Dendritic cell treated with granulocyte-macrophage colony-stimulating factor and Interleukin-4, amounts not matched to agents 40 ng/mL and 50 ng/mL, for 4 days (primary cell): ENCODE data around the gene PXMP2.
"Not testable (repeated sequence)": the region's sequence is repeated elsewhere in the genome, so short reads cannot be mapped to it uniquely, and the experiment has no call there.

Experiments used
- H3K27ac Mint-ChIP-seq: one replicate; pipeline ENCODE4 v1.8.0; 2022; ENCODE audit warnings: mild to moderate bottlenecking, mixed read lengths
- H3K27me3 Mint-ChIP-seq: one replicate; pipeline ENCODE4 v1.8.0; 2022; ENCODE audit warnings: mild to moderate bottlenecking, mixed read lengths
- H3K36me3 Mint-ChIP-seq: one replicate; pipeline ENCODE4 v1.8.0; 2022; ENCODE audit warnings: low read depth, mixed read lengths
- H3K4me1 Mint-ChIP-seq: one replicate; pipeline ENCODE4 v1.8.0; 2022; ENCODE audit warnings: low read depth, mixed read lengths
- H3K4me3 Mint-ChIP-seq: one replicate; pipeline ENCODE4 v1.8.0; 2022; ENCODE audit warnings: mild to moderate bottlenecking, moderate library complexity, mixed read lengths
- H3K9me3 Mint-ChIP-seq: one replicate; pipeline ENCODE4 v1.8.0; 2022; ENCODE audit warnings: mixed read lengths
- intact Hi-C: fragments of 100-400 bp; cut with micrococcal nuclease; formaldehyde crosslinking; loops from one replicate; pipeline ENCODE4 v1.15.0; 2022

PXMP2 gene

GRCh38 chr12:132748319-132748718, 60.9 kb downstream of the PXMP2 start:
- Mint-ChIP-seq H3K4me3 (no peak overlapping the region), H3K9me3 (no peaks in the 10 kb centered on the region)

GRCh38 chr12:132753670-132754069, 66.3 kb downstream of the PXMP2 start:
- intact Hi-C loops, H3K27ac Mint-ChIP-seq, H3K9me3 Mint-ChIP-seq, H3K4me3 Mint-ChIP-seq, H3K27me3 Mint-ChIP-seq, H3K4me1 Mint-ChIP-seq: not testable (repeated sequence)
- H3K36me3 Mint-ChIP-seq: peaks cover 99% of the 10 kb centered on the region

More at GRCh38 chr12:132748319-132748718, 60.9 kb downstream of the PXMP2 start:
- intact Hi-C loops: no loop called here
- Mint-ChIP-seq H3K27ac (no peak overlapping the region), H3K27me3 (no peaks in the 10 kb centered on the region), H3K36me3 (peaks cover 100% of the 10 kb centered on the region), H3K4me1 (no peaks in the 10 kb centered on the region)

- Mint-ChIP-seq H3K27ac (no peak overlapping the region), H3K4me1 (no peaks in the 10 kb centered on the region), H3K9me3 (no peaks in the 10 kb centered on the region), H3K27me3 (no peaks in the 10 kb centered on the region), H3K4me3 (no peak overlapping the region), H3K36me3 (peaks cover 96% of the 10 kb centered on the region)
- intact Hi-C loops: no loop called here
These were observed 67.0 kb downstream of the PXMP2 start for GRCh38 chr12:132754160-132754932.
